OCI-LY3 (cell line): ENCODE measurements around the gene CACNA1C.

Experiments used
- H2AFZ ChIP-seq: fragments of 200-600, 300-600 bp; shearing (Covaris generic); 2 replicates; pipeline ENCODE4 v1.6.0; 2014; ENCODE audit warnings: antibody characterized with exemption, low read depth, low read length
- H3K27ac ChIP-seq: fragments of 200-600, 300-600 bp; sonication (generic); 2 replicates; pipeline ENCODE4 v1.5.1; 2014; ENCODE audit warnings: mild to moderate bottlenecking, low read length, moderate library complexity, mixed read lengths
- H3K27me3 ChIP-seq: fragments of 200-600, 300-600 bp; sonication (generic); 2 replicates; pipeline ENCODE4 v1.6.1; 2014; ENCODE audit warnings: low read depth, low read length, mixed read lengths
- H3K36me3 ChIP-seq: fragments of 200-600, 300-600 bp; sonication (generic); replicated peaks from 2 replicates; pipeline ENCODE3; 2014; ENCODE audit warnings: low read depth, low read length, mixed read lengths
- H3K4me1 ChIP-seq: fragments of 300-600, 200-600 bp; sonication (generic); 2 replicates; pipeline ENCODE4 v1.6.1; 2014; ENCODE audit warnings: low read length, mixed read lengths
- H3K4me2 ChIP-seq: fragments of 200-600, 300-600 bp; sonication (generic); 2 replicates; pipeline ENCODE4 v1.6.1; 2014; ENCODE audit warnings: low read length, mixed read lengths
- H3K4me3 ChIP-seq: fragments of 300-600, 200-600 bp; sonication (generic); 2 replicates; pipeline ENCODE4 v1.5.1; 2014; ENCODE audit warnings: antibody characterized with exemption, mild to moderate bottlenecking, low read length, moderate library complexity
- H3K79me2 ChIP-seq: fragments of 300-600, 200-600 bp; shearing (Covaris generic); 2 replicates; pipeline ENCODE4 v1.6.1; 2014; ENCODE audit warnings: mild to moderate bottlenecking, low read length, mixed read lengths
- H3K9ac ChIP-seq: fragments of 300-600, 200-600 bp; shearing (Covaris generic); 2 replicates; pipeline ENCODE4 v1.6.0; 2014; ENCODE audit warnings: mild to moderate bottlenecking, low read length, moderate library complexity
- H3K9me3 ChIP-seq: fragments of 200-600, 300-600 bp; shearing (Covaris generic); 2 replicates; pipeline ENCODE4 v1.6.1; 2014; ENCODE audit warnings: low read length, mixed read lengths; ENCODE audit not compliant: insufficient read depth
- H4K20me1 ChIP-seq: fragments of 200-600, 300-600 bp; sonication (generic); 2 replicates; pipeline ENCODE4 v1.6.1; 2016; ENCODE audit warnings: low read length, mixed read lengths; ENCODE audit not compliant: insufficient read depth
- EZH2phosphoT487 ChIP-seq: fragments of 200-600 bp; shearing (Covaris generic); IDR thresholded peaks from 2 replicates; pipeline ENCODE4 v1.6.1; 2018; ENCODE audit warnings: antibody characterized with exemption, mixed run types, low read depth
- TF ChIP-seq, protein P1 (sequence below): fragments of 200-600, 300-600 bp; sonication (generic); IDR thresholded peaks from 2 replicates; pipeline ENCODE4 v1.5.1; 2014; ENCODE audit warnings: antibody characterized with exemption, low read length, low read depth

CACNA1C gene

GRCh38 chr12:2290091-2290490, 237.3 kb downstream of the CACNA1C start:
- Histone ChIP-seq H3K9ac (no peak overlapping the region), H2AFZ (no peak overlapping the region), H3K9me3 (no peaks in the 10 kb centered on the region), H3K79me2 (no peaks in the 10 kb centered on the region), H4K20me1 (no peaks in the 10 kb centered on the region), H3K4me3 (no peak overlapping the region), H3K27ac (no peak overlapping the region), H3K4me1 (peaks cover 2% of the 10 kb centered on the region; the same call in 1 of the 2 replicates), H3K36me3 (no peaks in the 10 kb centered on the region), H3K4me2 (no peak overlapping the region), H3K27me3 (peaks cover 14% of the 10 kb centered on the region)
- TF ChIP-seq EZH2phosphoT487, result no peak
- TF ChIP-seq, protein P1, sequence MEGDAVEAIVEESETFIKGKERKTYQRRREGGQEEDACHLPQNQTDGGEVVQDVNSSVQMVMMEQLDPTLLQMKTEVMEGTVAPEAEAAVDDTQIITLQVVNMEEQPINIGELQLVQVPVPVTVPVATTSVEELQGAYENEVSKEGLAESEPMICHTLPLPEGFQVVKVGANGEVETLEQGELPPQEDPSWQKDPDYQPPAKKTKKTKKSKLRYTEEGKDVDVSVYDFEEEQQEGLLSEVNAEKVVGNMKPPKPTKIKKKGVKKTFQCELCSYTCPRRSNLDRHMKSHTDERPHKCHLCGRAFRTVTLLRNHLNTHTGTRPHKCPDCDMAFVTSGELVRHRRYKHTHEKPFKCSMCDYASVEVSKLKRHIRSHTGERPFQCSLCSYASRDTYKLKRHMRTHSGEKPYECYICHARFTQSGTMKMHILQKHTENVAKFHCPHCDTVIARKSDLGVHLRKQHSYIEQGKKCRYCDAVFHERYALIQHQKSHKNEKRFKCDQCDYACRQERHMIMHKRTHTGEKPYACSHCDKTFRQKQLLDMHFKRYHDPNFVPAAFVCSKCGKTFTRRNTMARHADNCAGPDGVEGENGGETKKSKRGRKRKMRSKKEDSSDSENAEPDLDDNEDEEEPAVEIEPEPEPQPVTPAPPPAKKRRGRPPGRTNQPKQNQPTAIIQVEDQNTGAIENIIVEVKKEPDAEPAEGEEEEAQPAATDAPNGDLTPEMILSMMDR, result no peak

DNA sequence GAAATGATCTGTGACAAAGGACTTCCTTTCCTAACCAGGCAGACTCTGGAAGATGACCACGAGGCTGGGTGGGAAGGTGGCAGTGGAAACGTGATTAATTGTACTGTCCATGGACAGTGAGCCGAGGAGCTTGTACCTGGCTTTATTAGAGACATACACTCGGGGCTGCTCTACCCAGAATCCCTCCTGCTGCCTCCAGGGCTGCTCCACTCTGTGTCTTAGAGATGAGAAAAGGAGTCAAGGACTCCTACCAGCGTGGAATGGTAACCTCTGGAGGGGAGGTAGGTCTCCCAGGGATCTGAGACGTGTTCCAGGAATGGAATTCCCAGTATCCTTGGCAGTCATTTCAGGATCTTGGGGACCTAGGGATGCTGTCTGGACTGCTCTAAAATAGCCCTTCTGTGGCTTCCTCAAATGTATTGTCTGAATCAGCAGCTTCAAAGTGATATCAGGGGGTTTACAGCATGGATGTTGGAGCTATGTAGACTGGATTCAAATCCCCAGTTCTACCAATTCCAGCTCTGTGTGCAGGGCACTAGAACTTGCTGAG, 237.8 kb downstream of the CACNA1C start:
- Histone ChIP-seq H3K36me3 (no peaks in the 10 kb centered on the region), H3K9ac (no peak overlapping the region), H3K27ac (no peak overlapping the region), H2AFZ (peak overlapping the region; percentile 94), H3K9me3 (no peaks in the 10 kb centered on the region), H4K20me1 (no peaks in the 10 kb centered on the region), H3K4me1 (peaks cover 2% of the 10 kb centered on the region; the same call in 1 of the 2 replicates), H3K4me3 (no peak overlapping the region), H3K27me3 (peaks cover 14% of the 10 kb centered on the region), H3K4me2 (no peak overlapping the region), H3K79me2 (no peaks in the 10 kb centered on the region)
- TF ChIP-seq, protein P1, result no peak
- TF ChIP-seq EZH2phosphoT487, result no peak

DNA sequence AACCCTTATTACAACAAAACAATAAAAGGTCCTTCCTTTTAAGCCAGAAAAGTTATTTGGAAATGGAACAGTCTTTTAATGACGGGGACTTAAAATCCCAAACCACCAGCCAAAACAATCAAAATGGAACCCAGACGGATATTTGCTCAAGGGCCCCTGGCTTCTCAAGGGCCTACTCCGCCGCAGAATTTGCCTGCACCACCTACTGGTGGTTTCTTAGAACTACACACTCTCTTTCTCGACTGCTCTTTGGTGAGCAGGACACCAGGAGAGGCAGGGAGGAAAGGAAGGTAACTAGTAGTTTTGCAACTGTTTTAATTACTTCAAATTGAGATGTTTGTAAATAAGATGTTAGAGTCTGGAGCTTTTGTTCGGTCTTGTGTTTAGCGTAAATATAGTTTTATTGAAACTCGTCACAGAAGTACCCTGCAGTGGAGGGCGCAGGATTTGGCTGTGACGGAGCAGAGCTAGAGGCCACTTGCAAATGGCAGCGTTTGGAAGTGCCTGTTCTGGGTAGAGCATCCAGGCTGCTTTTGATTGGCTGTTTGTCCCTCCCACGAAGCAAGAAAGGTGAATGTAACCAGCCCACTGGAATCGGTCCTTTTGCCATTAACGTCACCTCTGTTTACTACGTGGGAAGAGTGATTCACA, 238.5 kb downstream of the CACNA1C start:
- Histone ChIP-seq H3K4me3 (no peak overlapping the region), H4K20me1 (no peaks in the 10 kb centered on the region), H3K9me3 (no peaks in the 10 kb centered on the region), H3K4me1 (peaks cover 2% of the 10 kb centered on the region; the same call in 1 of the 2 replicates), H3K27me3 (peaks cover 14% of the 10 kb centered on the region), H2AFZ (peak overlapping the region; percentile 94), H3K36me3 (no peaks in the 10 kb centered on the region), H3K4me2 (peak overlapping the region; percentile 23), H3K27ac (no peak overlapping the region), H3K79me2 (no peaks in the 10 kb centered on the region), H3K9ac (no peak overlapping the region)
- TF ChIP-seq EZH2phosphoT487, result no peak
- TF ChIP-seq, protein P1, result peak; percentile 78

DNA sequence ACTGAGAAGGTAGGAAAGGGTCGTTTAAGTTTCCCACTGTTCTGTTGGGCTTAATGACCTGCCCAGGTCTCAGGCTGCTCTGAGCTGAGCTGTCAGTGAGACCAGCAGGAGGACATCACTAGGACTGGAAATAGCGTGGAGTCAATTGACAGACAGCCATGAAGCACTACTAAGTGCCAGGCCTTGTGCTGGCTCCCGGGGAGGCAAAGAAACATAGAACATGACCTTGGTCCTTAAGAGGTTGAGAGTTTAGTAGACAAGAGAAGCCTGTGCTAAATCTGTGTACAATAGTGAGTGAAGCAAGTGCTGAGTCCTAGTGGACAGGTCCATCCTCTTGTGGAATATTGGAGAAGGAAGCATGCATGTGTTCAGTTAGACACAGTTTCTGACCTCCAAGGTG, 239.2 kb downstream of the CACNA1C start:
- Histone ChIP-seq H3K4me3 (no peak overlapping the region), H3K36me3 (no peaks in the 10 kb centered on the region), H3K4me2 (no peak overlapping the region), H4K20me1 (no peaks in the 10 kb centered on the region), H3K9me3 (no peaks in the 10 kb centered on the region), H2AFZ (no peak overlapping the region), H3K79me2 (no peaks in the 10 kb centered on the region), H3K4me1 (peaks cover 2% of the 10 kb centered on the region; the same call in 1 of the 2 replicates), H3K9ac (no peak overlapping the region), H3K27me3 (peaks cover 14% of the 10 kb centered on the region), H3K27ac (no peak overlapping the region)
- no peak for TF ChIP-seq EZH2phosphoT487
